GM19025 (cell line): ENCODE data around the gene CUX1.
"Not testable (repeated sequence)": the region's sequence is repeated elsewhere in the genome, so short reads cannot be mapped to it uniquely, and the experiment has no call there.

Experiments used
- ATAC-seq: cut with Tn5 transposase; IDR thresholded peaks from one replicate; pipeline ENCODE4 v1.9.1; 2021; ENCODE audit warnings: mild to moderate bottlenecking, low read depth, moderate library complexity; ENCODE audit not compliant: unreplicated experiment

The CUX1 gene

GRCh38 chr7:102021841-102022618 is 204.6 kb downstream of the CUX1 start:
- no peak for ATAC-seq

GRCh38 chr7:102024005-102024768 is 206.8 kb downstream of the CUX1 start:
- ATAC-seq, result no peak

DNA sequence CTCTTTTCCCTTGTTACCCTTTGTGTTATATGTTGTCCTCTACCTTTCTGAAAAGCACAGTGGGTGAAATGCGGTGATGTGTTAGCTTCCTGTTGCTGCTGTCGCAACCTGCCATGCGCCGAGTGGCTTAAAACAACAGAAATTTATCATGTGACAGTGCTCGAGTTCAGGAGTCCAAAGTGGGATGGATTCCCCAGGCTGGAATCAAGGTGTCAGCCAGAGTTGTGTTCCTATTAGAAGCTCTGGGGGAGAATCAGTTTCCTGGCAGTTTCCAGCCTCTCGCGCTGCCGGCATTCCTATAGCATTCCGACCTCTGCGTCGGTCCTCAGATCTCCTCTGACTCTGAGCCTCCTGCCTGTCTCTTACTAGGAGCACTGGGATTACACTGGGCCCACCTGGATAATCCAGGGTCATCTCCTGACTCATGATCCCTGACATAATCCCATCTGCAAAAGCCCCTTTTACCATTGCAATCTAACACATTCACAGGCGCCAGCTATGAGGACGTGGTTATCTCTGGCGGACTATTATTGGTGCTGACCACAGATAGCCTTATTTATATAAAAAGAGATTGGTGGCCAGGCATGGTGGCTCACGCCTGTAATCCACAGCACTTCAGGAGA is 207.5 kb downstream of the CUX1 start:
- no peak for ATAC-seq

DNA sequence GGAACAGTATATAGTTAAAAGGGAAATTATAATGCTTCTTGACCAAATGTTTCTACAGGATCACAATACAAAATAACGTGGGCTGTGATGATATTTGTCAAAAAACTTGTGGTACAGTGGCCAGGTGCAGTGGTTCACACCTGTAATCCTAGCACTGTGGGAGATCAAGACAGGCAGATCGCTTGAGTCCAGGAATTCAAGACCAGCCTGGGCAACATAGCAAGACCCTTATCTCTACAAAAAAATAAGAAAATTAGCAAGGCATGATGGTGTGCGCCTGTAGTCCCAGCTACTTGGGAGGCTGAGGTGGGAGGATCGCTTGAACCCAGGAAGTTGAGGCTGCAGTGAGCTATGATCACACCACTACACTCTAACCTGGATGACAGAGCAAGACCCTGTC is 208.4 kb downstream of the CUX1 start:
- ATAC-seq, result not testable (repeated sequence)

GRCh38 chr7:102028206-102028826 is 210.9 kb downstream of the CUX1 start:
- ATAC-seq, result no peak

GRCh38 chr7:102029616-102030015 is 212.2 kb downstream of the CUX1 start:
- no peak for ATAC-seq

DNA sequence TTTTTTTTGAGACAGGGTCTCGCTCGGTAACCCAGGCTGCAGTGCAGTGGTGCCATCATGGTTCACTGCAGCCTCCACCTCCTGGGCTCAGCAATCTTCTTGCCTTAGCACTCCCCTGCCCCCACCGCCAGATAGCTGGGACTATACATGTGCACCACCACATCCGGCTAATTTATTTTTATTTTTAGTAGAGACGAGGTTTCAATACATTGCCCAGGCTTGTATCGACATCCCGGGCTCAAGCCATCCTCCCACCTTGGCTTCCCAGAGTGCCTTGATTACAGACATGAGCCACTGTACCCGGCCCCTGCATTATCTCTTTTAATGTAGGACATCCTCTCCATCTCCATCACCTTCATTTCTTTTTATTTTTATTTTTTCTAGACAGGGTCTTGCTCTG is 213.3 kb downstream of the CUX1 start:
- no peak for ATAC-seq

DNA sequence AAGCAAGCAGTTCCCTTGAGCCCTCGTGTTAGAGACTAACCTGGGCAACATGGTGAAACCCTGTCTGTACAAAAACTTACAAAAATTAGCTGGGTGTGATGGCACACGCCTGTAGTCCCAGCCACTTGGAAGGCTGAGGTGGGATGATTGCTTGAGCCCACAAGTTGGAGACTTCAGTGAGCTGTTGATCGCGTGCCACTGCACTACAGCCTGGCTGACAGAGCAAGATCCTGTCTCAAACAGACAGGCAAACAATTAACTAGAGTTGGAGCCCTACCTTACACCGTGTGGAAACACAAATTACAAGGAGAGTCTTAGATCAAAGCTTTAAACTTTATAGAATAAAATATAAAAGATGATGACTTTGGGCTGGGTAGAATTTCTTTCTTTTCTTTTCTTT is 219.5 kb downstream of the CUX1 start:
- no peak for ATAC-seq

DNA sequence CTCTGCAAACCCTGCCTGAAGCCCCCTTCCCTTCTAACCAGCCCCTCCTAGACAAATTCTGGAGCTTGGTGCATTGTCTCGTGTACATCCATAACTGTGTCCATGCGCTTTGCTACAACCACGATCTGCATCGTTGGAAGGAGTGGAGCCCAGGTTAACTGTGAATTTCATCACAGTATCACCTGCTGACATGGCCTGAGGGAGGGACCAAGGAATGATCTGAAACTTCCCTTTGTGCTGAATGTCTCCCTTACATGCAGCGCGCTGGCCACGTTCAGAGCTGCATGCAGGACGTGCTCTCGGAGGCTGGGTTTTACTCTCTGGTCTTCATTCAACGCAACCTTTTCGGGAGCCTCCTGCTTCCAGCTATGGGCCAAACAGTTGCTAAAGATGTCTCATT is 222.3 kb downstream of the CUX1 start:
- no peak for ATAC-seq

GRCh38 chr7:102040569-102040968 is 223.1 kb downstream of the CUX1 start:
- no peak for ATAC-seq

DNA sequence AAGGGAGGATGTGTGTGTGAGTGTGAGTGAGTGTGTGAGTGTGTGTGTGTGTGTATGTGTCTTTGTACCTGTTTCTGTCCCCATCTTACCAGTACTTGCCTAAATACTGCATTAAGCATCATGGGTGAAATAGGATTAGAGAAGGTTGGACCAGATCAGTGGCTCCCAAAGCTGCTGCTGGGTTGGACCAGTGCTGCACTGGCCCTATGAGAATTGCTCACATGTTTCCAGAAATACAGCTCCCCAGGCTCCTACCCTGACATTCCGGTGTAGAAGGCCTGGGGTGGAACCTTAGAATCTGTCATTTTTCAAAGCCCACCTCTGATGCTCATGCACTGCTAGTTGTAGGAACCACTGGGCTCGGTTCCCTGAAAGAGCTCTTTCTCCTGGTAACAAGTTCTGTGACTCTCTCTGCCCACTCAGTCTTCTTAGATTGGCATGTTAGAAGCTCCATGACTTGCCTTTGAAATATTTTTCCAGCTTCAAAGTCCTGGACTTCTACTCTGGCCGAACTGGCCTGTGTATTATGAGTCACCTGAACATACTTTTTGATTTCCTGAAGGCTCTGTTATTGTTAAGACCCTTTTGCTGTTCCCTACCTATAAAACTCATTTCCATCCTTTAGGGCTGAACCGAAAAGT is 224.7 kb downstream of the CUX1 start:
- no peak for ATAC-seq

DNA sequence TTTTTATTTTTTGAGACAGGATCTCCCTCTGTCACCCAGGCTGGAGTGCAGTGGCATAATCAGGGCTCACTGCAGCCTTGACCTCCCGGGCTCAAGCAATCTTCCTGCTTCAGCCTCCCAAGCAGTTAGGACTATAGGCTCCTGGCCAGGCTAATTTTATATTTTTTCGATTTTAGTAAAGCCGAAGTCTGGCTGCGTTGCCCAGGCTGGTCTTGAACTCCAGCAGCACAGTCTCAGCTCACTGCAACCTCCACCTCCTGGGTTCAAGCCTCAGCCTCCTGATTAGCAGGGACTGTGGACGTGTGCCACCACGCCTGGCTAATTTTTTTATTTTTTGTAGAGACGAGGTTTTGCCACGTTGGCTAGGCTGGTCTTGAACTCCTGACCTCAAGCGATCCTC is 225.4 kb downstream of the CUX1 start:
- ATAC-seq, result not testable (repeated sequence)

GRCh38 chr7:102044641-102044983 is 227.2 kb downstream of the CUX1 start:
- no peak for ATAC-seq

DNA sequence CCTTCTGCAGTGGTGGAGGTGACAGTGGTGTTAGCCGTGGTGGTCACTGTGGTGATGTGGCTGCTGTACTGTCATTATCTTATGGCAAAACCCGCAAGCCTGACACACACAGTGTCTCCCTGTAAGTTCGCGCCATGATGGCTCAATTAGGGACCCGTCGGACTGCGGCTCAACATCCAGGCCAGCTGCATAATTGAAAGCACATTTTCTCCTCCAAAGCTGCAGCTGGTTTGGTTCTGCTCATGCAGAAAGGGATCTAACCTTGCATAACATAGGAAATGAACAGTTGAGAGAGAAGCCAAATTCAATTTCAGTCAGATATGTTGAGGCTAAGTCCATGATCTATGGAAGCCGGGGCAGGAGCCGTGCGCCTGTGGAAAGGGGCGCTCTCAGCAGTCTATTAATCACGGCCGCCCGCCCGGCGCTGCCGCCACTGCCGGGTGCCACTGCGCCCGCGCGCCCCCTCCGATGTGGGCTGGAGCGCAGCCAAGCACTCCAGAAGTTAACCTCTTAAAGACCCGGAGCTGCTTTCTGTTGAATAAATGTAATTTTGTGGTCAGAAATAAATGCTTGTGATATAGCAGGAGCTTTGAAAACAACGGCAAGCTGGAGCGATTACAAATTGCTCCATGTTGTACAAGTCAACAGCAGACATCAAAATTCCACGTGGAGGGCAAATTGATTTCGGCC is 227.7 kb downstream of the CUX1 start:
- no peak for ATAC-seq

DNA sequence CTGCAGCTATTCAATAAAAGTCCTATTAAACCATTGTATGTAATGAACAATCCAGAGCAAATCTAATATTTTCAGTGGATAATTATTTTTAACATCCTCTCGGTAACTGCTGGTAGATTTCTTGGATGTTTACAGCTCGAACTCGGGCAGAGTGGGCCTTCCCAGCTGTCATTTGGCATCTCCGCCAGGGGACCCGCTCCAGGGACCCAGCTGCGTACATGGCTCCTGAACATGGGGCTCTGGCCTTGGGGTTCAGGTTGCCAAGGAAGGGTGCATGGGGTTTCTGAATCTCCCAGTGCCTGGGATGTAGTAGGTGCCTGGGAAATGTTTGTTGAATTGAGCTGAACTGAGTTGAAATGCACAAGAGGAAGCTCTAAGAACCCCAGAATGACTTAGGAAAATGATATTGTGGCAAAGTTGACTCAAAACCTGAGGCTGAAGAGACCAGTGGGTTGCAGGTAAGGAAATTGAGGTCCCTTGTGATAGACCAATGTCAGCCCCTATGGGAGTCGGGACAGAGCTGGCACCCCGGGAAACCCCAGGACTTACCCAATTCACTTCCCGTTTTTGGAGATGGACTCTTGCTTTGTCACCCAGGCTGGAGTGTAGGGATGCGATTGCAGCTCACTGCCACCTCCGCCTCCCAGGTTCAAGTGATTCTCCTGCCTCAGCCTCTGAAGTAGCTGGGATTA is 228.4 kb downstream of the CUX1 start:
- ATAC-seq, result no peak

GRCh38 chr7:102046373-102047117 is 229.1 kb downstream of the CUX1 start:
- ATAC-seq, result no peak

DNA sequence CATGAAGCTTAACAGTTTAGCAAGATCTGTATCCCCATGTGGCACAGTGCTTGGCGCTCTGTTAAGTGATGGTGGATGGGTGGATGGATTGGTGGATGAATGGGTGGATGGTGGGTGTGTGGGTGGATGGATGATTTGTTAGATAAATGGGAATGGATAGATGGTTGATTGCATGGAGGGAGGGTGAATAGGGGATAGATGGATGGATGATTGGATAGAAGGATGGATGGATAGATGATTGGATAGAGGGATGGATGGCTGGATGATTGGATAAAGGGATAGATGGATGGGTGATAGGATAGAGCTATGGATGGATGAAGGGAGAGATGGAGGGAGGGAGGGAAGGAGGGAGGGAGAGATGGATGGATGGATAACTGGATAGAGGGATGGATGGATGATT is 229.7 kb downstream of the CUX1 start:
- ATAC-seq, result no peak

- no peak for ATAC-seq
Observed at GRCh38 chr7:102049765-102050164, 232.3 kb downstream of the CUX1 start.
